OCI-LY7 (cell line): ENCODE measurements around the gene ARHGEF10L. TPM values are rescaled to one million over a fixed set of nuclear protein-coding genes. Genes with fewer than 3 reads are reported as not detected.
A peak's percentile ranks its signal among the peaks of the same experiment; 100 is the strongest.

ENCODE experiments used
- BruUV-seq: library from RNA; stranded (reverse); fragments of 400-500 nt; replicated peaks from 2 replicates; lab custom pipeline; 2021; lab: Mats Ljungman, UMichigan
- CTCF ChIA-PET: fragments of 300-600 bp; sonication (Branson Sonifier 250); formaldehyde crosslinking; loops from one replicate; lab custom pipeline; 2022; ENCODE audit warnings: antibody characterized with exemption; ENCODE audit not compliant: unreplicated experiment; lab: Charles Lee
- POLR2A ChIA-PET: fragments of 300-600 bp; sonication (Branson Sonifier 250); formaldehyde crosslinking; loops from one replicate; lab custom pipeline; 2022; ENCODE audit warnings: antibody characterized with exemption; lab: Charles Lee
- DNase-seq: peaks from one replicate; pipeline ENCODE4 v3.0.0-alpha.2; 2015; ENCODE audit warnings: low spot score
- H2AFZ ChIP-seq: fragments of 200-600 bp; sonication (generic), shearing (Covaris generic); 2 replicates; pipeline ENCODE4 v1.6.1; 2014; ENCODE audit warnings: mild to moderate bottlenecking, antibody characterized with exemption, low read length, moderate library complexity
- H3K27ac ChIP-seq: fragments of 200-600 bp; sonication (generic); 2 replicates; pipeline ENCODE4 v1.5.1; 2014; ENCODE audit warnings: mixed run types, low read depth, mild to moderate bottlenecking, moderate library complexity, low read length, inconsistent platforms; ENCODE audit not compliant: poor library complexity, severe bottlenecking
- H3K36me3 ChIP-seq: fragments of 200-600 bp; sonication (generic); 2 replicates; pipeline ENCODE4 v1.6.1; 2014; ENCODE audit warnings: mild to moderate bottlenecking, antibody characterized with exemption, low read length, moderate library complexity, mixed read lengths; ENCODE audit not compliant: insufficient read depth
- H3K4me1 ChIP-seq: fragments of 200-600 bp; sonication (generic); 2 replicates; pipeline ENCODE4 v1.5.1; 2014; ENCODE audit warnings: mild to moderate bottlenecking, low read length; ENCODE audit not compliant: insufficient read depth, poor library complexity, severe bottlenecking
- H3K4me2 ChIP-seq: fragments of 200-600 bp; sonication (generic); 2 replicates; pipeline ENCODE4 v1.6.1; 2014; ENCODE audit warnings: mild to moderate bottlenecking, low read length
- H3K4me3 ChIP-seq: fragments of 200-600 bp; sonication (generic); 2 replicates; pipeline ENCODE4 v1.5.1; 2014; ENCODE audit warnings: mild to moderate bottlenecking, low read depth, low read length; ENCODE audit not compliant: poor library complexity, severe bottlenecking
- H3K79me2 ChIP-seq: fragments of 200-600 bp; sonication (generic); 2 replicates; pipeline ENCODE4 v1.6.1; 2016; ENCODE audit warnings: low read depth, mild to moderate bottlenecking, low read length, moderate library complexity, mixed read lengths; ENCODE audit not compliant: insufficient read depth
- H3K9me2 ChIP-seq: fragments of 200-600 bp; sonication (generic); 2 replicates; pipeline ENCODE4 v1.6.1; 2016; ENCODE audit warnings: mild to moderate bottlenecking, low read length, mixed read lengths; ENCODE audit not compliant: insufficient read depth
- H3K9me3 ChIP-seq: fragments of 200-600 bp; sonication (generic); 2 replicates; pipeline ENCODE4 v1.6.1; 2014; ENCODE audit warnings: mild to moderate bottlenecking, mixed run types, low read length, mixed read lengths
- H4K20me1 ChIP-seq: fragments of 200-600 bp; sonication (generic); 2 replicates; pipeline ENCODE4 v1.6.1; 2014; ENCODE audit warnings: mild to moderate bottlenecking, antibody characterized with exemption, low read length, moderate library complexity, mixed read lengths; ENCODE audit not compliant: insufficient read depth
- CTCF ChIP-seq: fragments of 200-600 bp; sonication (generic); conservative IDR thresholded peaks from 2 replicates; pipeline ENCODE4 v1.5.1; 2014; ENCODE audit warnings: mild to moderate bottlenecking, antibody characterized with exemption, low read length, moderate library complexity, mixed read lengths
- EZH2phosphoT487 ChIP-seq: fragments of 200-600 bp; sonication (generic); IDR thresholded peaks from 2 replicates; pipeline ENCODE4 v1.6.1; 2018; ENCODE audit warnings: low read depth, borderline replicate concordance, mild to moderate bottlenecking, mixed run types, antibody characterized with exemption, low read length, moderate library complexity, mixed read lengths
- intact Hi-C: fragments of 100-400 bp; cut with micrococcal nuclease; formaldehyde crosslinking; loops from one replicate; pipeline ENCODE4 v1.10.0; 2022; ENCODE audit not compliant: unreplicated experiment
- total RNA-seq, 2 experiments: library from RNA; depleted of rRNA in 1 of 2; stranded (reverse); fragments of >200 nt in 1 of 2; shearing (Covaris generic) in 1 of 2; gene quantifications; 2 replicates each; pipeline ENCODE4 v1.2.3, GENCODE V29; 2014 to 2022

ARHGEF10L gene
- total RNA-seq, 2 experiments from 2014 or later, result 2.4 TPM; not detected in 1

- no peak overlapping the region for H3K4me2 ChIP-seq
- no peak overlapping the region for H3K4me3 ChIP-seq
- CTCF ChIA-PET, result no interaction called here
- intact Hi-C loops, result no loop called here
- POLR2A ChIA-PET, result no interaction called here
- H3K9me3 ChIP-seq, result no peaks in the 10 kb centered on the region
- DNase-seq, result no peak
- no peak overlapping the region for H2AFZ ChIP-seq
- no peaks in the 10 kb centered on the region for H3K4me1 ChIP-seq
- H3K36me3 ChIP-seq, result no peaks in the 10 kb centered on the region
- H4K20me1 ChIP-seq, result no peaks in the 10 kb centered on the region
- no peaks in the 10 kb centered on the region for H3K9me2 ChIP-seq
- TF ChIP-seq EZH2phosphoT487 (no peak), CTCF (no peak)
- BruUV-seq, result no TSS peak
- no peaks in the 10 kb centered on the region for H3K79me2 ChIP-seq
- H3K27ac ChIP-seq, result no peak overlapping the region
These were observed 71.2 kb downstream of the ARHGEF10L start for GRCh38 chr1:17610713-17611112.

- Histone ChIP-seq H3K79me2 (no peaks in the 10 kb centered on the region), H3K9me2 (no peaks in the 10 kb centered on the region), H3K9me3 (no peaks in the 10 kb centered on the region), H4K20me1 (no peaks in the 10 kb centered on the region), H3K27ac (no peak overlapping the region), H3K36me3 (no peaks in the 10 kb centered on the region), H3K4me3 (no peak overlapping the region), H3K4me1 (no peaks in the 10 kb centered on the region), H3K4me2 (no peak overlapping the region), H2AFZ (no peak overlapping the region)
- BruUV-seq, result no TSS peak
- intact Hi-C loops, result no loop called here
- CTCF ChIA-PET, result interaction anchor here (0.6 to 0.7 kb wide), 3 partner anchors 12 to 146 kb away, joined by 3 read pairs; no protein-coding TSS in a partner anchor
- POLR2A ChIA-PET, result no interaction called here
- TF ChIP-seq EZH2phosphoT487 (no peak), CTCF (no peak)
- no peak for DNase-seq
These were observed 72.5 kb downstream of the ARHGEF10L start for GRCh38 chr1:17611991-17612390.

GRCh38 chr1:17612831-17613230 lies 73.3 kb downstream of the ARHGEF10L start:
- intact Hi-C loops, result no loop called here
- no peak overlapping the region for H3K4me2 ChIP-seq
- no peak overlapping the region for H2AFZ ChIP-seq
- H3K27ac ChIP-seq, result no peak overlapping the region
- no peaks in the 10 kb centered on the region for H3K79me2 ChIP-seq
- no TSS peak for BruUV-seq
- no peaks in the 10 kb centered on the region for H3K9me3 ChIP-seq
- ChIA-PET POLR2A (no interaction called here), CTCF (no interaction called here)
- H3K9me2 ChIP-seq, result no peaks in the 10 kb centered on the region
- no peak for TF ChIP-seq EZH2phosphoT487
- TF ChIP-seq CTCF, result peak; percentile 19; the same call in 1 of the 2 replicates
- H3K4me1 ChIP-seq, result no peaks in the 10 kb centered on the region
- DNase-seq, result no peak
- H3K4me3 ChIP-seq, result no peak overlapping the region
- no peaks in the 10 kb centered on the region for H3K36me3 ChIP-seq
- H4K20me1 ChIP-seq, result no peaks in the 10 kb centered on the region
